Suprapubic skin (tissue), 3 donors: ENCODE measurements around the gene CAMK4.

ENCODE experiments used
- POLR2A ChIP-seq, 2 donors: fragments of 450-650 bp; IDR thresholded peaks; one replicate each; pipeline ENCODE4 v1.6.1; 2017; ENCODE audit warnings: antibody characterized with exemption in 2 of 2, mild to moderate bottlenecking in 2 of 2, moderate library complexity in 2 of 2
- TF ChIP-seq, protein P1 (sequence below), 2 donors: fragments of 200-600 bp in 1 of 2; fragments of 450-650 bp in 1 of 2; sonication (generic) in 1 of 2; IDR thresholded peaks; one replicate each; pipeline ENCODE4 v1.5.1; 2016 to 2019; ENCODE audit warnings: antibody characterized with exemption in 2 of 2, mild to moderate bottlenecking in 1 of 2, moderate library complexity in 1 of 2

GRCh38 chr5:111384220-111384619, 160.0 kb downstream of the CAMK4 start:
- no peak for TF ChIP-seq POLR2A (IDR thresholded peaks at IDR 0.05)
- TF ChIP-seq, protein P1, sequence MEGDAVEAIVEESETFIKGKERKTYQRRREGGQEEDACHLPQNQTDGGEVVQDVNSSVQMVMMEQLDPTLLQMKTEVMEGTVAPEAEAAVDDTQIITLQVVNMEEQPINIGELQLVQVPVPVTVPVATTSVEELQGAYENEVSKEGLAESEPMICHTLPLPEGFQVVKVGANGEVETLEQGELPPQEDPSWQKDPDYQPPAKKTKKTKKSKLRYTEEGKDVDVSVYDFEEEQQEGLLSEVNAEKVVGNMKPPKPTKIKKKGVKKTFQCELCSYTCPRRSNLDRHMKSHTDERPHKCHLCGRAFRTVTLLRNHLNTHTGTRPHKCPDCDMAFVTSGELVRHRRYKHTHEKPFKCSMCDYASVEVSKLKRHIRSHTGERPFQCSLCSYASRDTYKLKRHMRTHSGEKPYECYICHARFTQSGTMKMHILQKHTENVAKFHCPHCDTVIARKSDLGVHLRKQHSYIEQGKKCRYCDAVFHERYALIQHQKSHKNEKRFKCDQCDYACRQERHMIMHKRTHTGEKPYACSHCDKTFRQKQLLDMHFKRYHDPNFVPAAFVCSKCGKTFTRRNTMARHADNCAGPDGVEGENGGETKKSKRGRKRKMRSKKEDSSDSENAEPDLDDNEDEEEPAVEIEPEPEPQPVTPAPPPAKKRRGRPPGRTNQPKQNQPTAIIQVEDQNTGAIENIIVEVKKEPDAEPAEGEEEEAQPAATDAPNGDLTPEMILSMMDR (IDR thresholded peaks at IDR 0.05) = no peak
